SK-N-SH treated with all-trans-retinoic acid at 6 μM for 48 hours (cell line): ENCODE data around the gene UNC5CL.

Experiments used
- ATAC-seq: fragments of 200-7000 bp; cut with Tn5 transposase; 3 replicates; pipeline ENCODE4 v1.9.1; 2020; ENCODE audit warnings: mild to moderate bottlenecking, moderate library complexity
- ARNTL ChIP-seq: fragments of 450-650 bp; formaldehyde crosslinking; IDR thresholded peaks from 2 replicates; pipeline ENCODE4 v1.5.0; 2020; ENCODE audit warnings: low read depth, mild to moderate bottlenecking, moderate library complexity, borderline replicate concordance
- BACH2 ChIP-seq: fragments of 250-450 bp; sonication (Bioruptor Pico); IDR thresholded peaks from 2 replicates; pipeline ENCODE4 v1.9.0; 2021; ENCODE audit warnings: mild to moderate bottlenecking, borderline replicate concordance
- CSDC2 ChIP-seq: fragments of 250-450 bp; sonication (Bioruptor Pico); IDR thresholded peaks from 2 replicates; pipeline ENCODE4 v1.5.0; 2020; ENCODE audit warnings: mild to moderate bottlenecking, moderate library complexity
- ESRRG ChIP-seq: fragments of 250-450 bp; sonication (Bioruptor Pico); IDR thresholded peaks from 2 replicates; pipeline ENCODE4 v1.6.1; 2021; ENCODE audit warnings: mild to moderate bottlenecking
- GLIS3 ChIP-seq: fragments of 250-450 bp; sonication (Bioruptor Pico); IDR thresholded peaks from 2 replicates; pipeline ENCODE4 v1.5.0; 2020; ENCODE audit warnings: mild to moderate bottlenecking, moderate library complexity
- ISL1 ChIP-seq: fragments of 250-450 bp; sonication (Bioruptor Pico); IDR thresholded peaks from 2 replicates; pipeline ENCODE4 v2.1.2; 2022; ENCODE audit warnings: mild to moderate bottlenecking, moderate library complexity
- OSR1 ChIP-seq: fragments of 250-450 bp; sonication (Bioruptor Pico); IDR thresholded peaks from 2 replicates; pipeline ENCODE4 v1.8.0; 2022; ENCODE audit warnings: moderate library complexity, mild to moderate bottlenecking, inconsistent platforms
- PPARA ChIP-seq: fragments of 250-450 bp; sonication (Bioruptor Pico); IDR thresholded peaks from 2 replicates; pipeline ENCODE4 v1.5.0; 2020; ENCODE audit warnings: mild to moderate bottlenecking, borderline replicate concordance
- RARB ChIP-seq: fragments of 250-450 bp; sonication (Bioruptor Pico); IDR thresholded peaks from 2 replicates; pipeline ENCODE4 v1.8.0; 2021; ENCODE audit warnings: mild to moderate bottlenecking, moderate library complexity
- SNAI2 ChIP-seq: fragments of 250-450 bp; sonication (Bioruptor Pico); IDR thresholded peaks from 2 replicates; pipeline ENCODE4 v1.5.0; 2020; ENCODE audit warnings: mild to moderate bottlenecking, moderate library complexity
- TCF4 ChIP-seq: fragments of 250-450 bp; sonication (Bioruptor Pico); IDR thresholded peaks from 2 replicates; pipeline ENCODE4 v1.8.0; 2021; ENCODE audit warnings: mild to moderate bottlenecking, moderate library complexity, borderline replicate concordance
- TOX ChIP-seq: fragments of 250-450 bp; sonication (Bioruptor Pico); IDR thresholded peaks from 2 replicates; pipeline ENCODE4 v1.8.0; 2021; ENCODE audit warnings: mild to moderate bottlenecking, moderate library complexity, borderline replicate concordance
- ZC3H10 ChIP-seq: fragments of 250-450 bp; sonication (Bioruptor Pico); IDR thresholded peaks from 2 replicates; pipeline ENCODE4 v1.5.1; 2021; ENCODE audit warnings: mild to moderate bottlenecking, moderate library complexity
- ZFP3 ChIP-seq: fragments of 250-450 bp; sonication (Bioruptor Pico); IDR thresholded peaks from 2 replicates; pipeline ENCODE4 v1.5.0; 2020; ENCODE audit warnings: mild to moderate bottlenecking, moderate library complexity
- ZNF565 ChIP-seq: fragments of 450-650 bp; formaldehyde crosslinking; conservative IDR thresholded peaks from 2 replicates; pipeline ENCODE4 v1.5.0; 2020; ENCODE audit warnings: low read depth, mild to moderate bottlenecking, moderate library complexity
- ZNF8 ChIP-seq: fragments of 450-650 bp; formaldehyde crosslinking; IDR thresholded peaks from 2 replicates; pipeline ENCODE4 v1.5.0; 2020; ENCODE audit warnings: mild to moderate bottlenecking, moderate library complexity
- TF ChIP-seq, protein P1 (sequence below): fragments of 250-450 bp; sonication (Bioruptor Pico); IDR thresholded peaks from 2 replicates; pipeline ENCODE4 v1.5.1; 2021; ENCODE audit warnings: mild to moderate bottlenecking, moderate library complexity
- TF ChIP-seq, protein P2 (sequence below): fragments of 250-450 bp; sonication (Bioruptor Pico); IDR thresholded peaks from 2 replicates; pipeline ENCODE4 v1.5.1; 2020; ENCODE audit warnings: low read depth, mild to moderate bottlenecking, moderate library complexity
- TF ChIP-seq, protein P3 (sequence below): fragments of 250-450 bp; sonication (Bioruptor Pico); IDR thresholded peaks from 2 replicates; pipeline ENCODE4 v1.5.0; 2020; ENCODE audit warnings: mild to moderate bottlenecking, moderate library complexity
- TF ChIP-seq, protein P4 (sequence below): fragments of 250-450 bp; sonication (Bioruptor Pico); IDR thresholded peaks from 2 replicates; pipeline ENCODE4 v1.8.0; 2020; ENCODE audit warnings: mild to moderate bottlenecking, moderate library complexity, borderline replicate concordance
- TF ChIP-seq, protein P5 (sequence below): fragments of 250-450 bp; sonication (Bioruptor Pico); IDR thresholded peaks from 2 replicates; pipeline ENCODE4 v1.8.0; 2021; ENCODE audit warnings: low read depth, mild to moderate bottlenecking, moderate library complexity, borderline replicate concordance

The UNC5CL gene

DNA sequence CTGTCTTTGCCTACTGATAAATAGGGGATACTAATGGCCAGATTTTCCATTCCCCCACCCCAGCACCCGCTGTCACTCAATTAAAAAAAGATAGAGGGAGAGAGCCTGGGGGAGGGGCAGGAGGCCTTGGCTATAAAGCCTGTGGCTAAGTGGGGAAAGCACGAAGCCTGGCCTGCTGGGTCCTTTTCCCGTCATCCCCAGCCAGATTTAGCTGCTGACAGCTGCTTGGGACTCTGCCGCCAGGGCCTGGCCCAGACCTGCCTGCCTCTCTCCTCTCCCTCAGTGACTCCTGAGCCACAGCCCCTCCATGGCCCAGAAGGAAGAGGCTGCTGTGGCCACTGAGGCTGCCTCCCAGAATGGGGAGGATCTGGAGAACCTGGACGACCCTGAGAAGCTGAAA lies 14.0 kb upstream of the UNC5CL start, which contains the start of gene APOBEC2 (continued):
- TF ChIP-seq, protein P1, sequence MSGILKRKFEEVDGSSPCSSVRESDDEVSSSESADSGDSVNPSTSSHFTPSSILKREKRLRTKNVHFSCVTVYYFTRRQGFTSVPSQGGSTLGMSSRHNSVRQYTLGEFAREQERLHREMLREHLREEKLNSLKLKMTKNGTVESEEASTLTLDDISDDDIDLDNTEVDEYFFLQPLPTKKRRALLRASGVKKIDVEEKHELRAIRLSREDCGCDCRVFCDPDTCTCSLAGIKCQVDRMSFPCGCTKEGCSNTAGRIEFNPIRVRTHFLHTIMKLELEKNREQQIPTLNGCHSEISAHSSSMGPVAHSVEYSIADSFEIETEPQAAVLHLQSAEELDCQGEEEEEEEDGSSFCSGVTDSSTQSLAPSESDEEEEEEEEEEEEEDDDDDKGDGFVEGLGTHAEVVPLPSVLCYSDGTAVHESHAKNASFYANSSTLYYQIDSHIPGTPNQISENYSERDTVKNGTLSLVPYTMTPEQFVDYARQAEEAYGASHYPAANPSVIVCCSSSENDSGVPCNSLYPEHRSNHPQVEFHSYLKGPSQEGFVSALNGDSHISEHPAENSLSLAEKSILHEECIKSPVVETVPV = no peak
- no peak for TF ChIP-seq ZNF565 (CRISPR knock-in tag)
- TF ChIP-seq GLIS3 (CRISPR knock-in tag) = no peak
- no peak for TF ChIP-seq SNAI2 (CRISPR knock-in tag)

DNA sequence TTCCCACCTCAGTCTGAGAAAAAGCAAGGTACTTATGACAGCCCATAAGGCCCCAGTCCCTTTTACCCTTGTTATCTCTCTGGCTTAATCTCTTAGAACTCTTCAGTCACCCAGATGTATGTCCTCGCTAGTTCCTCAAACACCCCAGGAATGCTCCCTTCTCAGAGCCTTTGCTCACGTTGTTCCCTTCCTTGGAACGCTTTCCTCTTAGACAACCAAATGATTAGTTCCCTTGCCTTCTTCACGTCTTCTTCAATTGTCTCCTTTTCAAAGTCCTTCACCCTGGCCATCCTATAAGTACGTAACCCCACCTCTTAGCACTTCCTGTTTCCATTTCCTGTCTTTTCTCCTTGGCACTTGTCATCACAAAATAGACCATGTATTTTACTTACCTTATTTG lies 12.9 kb upstream of the UNC5CL start:
- ATAC-seq = no peak
- TF ChIP-seq, protein P1 = no peak
- TF ChIP-seq GLIS3 (CRISPR knock-in tag) = no peak
- no peak for TF ChIP-seq ESRRG
- no peak for TF ChIP-seq BACH2
- no peak for TF ChIP-seq ZNF8 (CRISPR knock-in tag)
- TF ChIP-seq CSDC2 (CRISPR knock-in tag) = no peak
- TF ChIP-seq OSR1 (CRISPR knock-in tag) = no peak
- no peak for TF ChIP-seq ZFP3 (CRISPR knock-in tag)
- TF ChIP-seq, protein P2, sequence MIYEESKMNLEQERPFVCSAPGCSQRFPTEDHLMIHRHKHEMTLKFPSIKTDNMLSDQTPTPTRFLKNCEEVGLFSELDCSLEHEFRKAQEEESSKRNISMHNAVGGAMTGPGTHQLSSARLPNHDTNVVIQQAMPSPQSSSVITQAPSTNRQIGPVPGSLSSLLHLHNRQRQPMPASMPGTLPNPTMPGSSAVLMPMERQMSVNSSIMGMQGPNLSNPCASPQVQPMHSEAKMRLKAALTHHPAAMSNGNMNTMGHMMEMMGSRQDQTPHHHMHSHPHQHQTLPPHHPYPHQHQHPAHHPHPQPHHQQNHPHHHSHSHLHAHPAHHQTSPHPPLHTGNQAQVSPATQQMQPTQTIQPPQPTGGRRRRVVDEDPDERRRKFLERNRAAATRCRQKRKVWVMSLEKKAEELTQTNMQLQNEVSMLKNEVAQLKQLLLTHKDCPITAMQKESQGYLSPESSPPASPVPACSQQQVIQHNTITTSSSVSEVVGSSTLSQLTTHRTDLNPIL = no peak
- TF ChIP-seq ZC3H10 = no peak
- no peak for TF ChIP-seq RARB
- TF ChIP-seq TOX (CRISPR knock-in tag) = no peak
- TF ChIP-seq ISL1 (CRISPR knock-in tag) = no peak

DNA sequence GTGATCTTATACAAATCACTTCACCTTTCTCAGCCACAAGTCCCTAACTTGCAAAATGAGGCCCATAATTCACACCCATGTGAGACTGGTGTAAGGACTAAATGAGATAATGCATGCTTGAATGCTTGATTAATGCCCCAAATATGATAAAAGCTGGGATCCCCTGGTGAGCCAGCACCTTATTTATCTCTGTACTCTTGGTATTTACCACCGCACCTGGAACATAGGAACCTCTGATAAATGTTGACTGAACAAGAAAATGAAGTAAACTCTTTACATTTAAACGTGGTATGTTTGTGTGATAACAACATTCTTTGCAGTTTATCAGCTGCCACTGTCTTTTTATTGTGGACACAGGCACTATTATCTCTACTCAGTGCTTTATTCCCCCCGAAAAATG lies 11.5 kb upstream of the UNC5CL start:
- no peak for ATAC-seq
- no peak for TF ChIP-seq ZC3H10
- no peak for TF ChIP-seq PPARA (CRISPR knock-in tag)
- TF ChIP-seq OSR1 (CRISPR knock-in tag) = no peak
- no peak for TF ChIP-seq ZNF565 (CRISPR knock-in tag)
- TF ChIP-seq, protein P3, sequence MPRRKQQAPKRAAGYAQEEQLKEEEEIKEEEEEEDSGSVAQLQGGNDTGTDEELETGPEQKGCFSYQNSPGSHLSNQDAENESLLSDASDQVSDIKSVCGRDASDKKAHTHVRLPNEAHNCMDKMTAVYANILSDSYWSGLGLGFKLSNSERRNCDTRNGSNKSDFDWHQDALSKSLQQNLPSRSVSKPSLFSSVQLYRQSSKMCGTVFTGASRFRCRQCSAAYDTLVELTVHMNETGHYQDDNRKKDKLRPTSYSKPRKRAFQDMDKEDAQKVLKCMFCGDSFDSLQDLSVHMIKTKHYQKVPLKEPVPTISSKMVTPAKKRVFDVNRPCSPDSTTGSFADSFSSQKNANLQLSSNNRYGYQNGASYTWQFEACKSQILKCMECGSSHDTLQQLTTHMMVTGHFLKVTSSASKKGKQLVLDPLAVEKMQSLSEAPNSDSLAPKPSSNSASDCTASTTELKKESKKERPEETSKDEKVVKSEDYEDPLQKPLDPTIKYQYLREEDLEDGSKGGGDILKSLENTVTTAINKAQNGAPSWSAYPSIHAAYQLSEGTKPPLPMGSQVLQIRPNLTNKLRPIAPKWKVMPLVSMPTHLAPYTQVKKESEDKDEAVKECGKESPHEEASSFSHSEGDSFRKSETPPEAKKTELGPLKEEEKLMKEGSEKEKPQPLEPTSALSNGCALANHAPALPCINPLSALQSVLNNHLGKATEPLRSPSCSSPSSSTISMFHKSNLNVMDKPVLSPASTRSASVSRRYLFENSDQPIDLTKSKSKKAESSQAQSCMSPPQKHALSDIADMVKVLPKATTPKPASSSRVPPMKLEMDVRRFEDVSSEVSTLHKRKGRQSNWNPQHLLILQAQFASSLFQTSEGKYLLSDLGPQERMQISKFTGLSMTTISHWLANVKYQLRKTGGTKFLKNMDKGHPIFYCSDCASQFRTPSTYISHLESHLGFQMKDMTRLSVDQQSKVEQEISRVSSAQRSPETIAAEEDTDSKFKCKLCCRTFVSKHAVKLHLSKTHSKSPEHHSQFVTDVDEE (CRISPR knock-in tag) = no peak
- no peak for TF ChIP-seq TCF4 (CRISPR knock-in tag)
- no peak for TF ChIP-seq TOX (CRISPR knock-in tag)
- no peak for TF ChIP-seq SNAI2 (CRISPR knock-in tag)
- TF ChIP-seq, protein P4, sequence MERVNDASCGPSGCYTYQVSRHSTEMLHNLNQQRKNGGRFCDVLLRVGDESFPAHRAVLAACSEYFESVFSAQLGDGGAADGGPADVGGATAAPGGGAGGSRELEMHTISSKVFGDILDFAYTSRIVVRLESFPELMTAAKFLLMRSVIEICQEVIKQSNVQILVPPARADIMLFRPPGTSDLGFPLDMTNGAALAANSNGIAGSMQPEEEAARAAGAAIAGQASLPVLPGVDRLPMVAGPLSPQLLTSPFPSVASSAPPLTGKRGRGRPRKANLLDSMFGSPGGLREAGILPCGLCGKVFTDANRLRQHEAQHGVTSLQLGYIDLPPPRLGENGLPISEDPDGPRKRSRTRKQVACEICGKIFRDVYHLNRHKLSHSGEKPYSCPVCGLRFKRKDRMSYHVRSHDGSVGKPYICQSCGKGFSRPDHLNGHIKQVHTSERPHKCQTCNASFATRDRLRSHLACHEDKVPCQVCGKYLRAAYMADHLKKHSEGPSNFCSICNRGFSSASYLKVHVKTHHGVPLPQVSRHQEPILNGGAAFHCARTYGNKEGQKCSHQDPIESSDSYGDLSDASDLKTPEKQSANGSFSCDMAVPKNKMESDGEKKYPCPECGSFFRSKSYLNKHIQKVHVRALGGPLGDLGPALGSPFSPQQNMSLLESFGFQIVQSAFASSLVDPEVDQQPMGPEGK (CRISPR knock-in tag) = no peak
- TF ChIP-seq CSDC2 (CRISPR knock-in tag) = no peak

DNA sequence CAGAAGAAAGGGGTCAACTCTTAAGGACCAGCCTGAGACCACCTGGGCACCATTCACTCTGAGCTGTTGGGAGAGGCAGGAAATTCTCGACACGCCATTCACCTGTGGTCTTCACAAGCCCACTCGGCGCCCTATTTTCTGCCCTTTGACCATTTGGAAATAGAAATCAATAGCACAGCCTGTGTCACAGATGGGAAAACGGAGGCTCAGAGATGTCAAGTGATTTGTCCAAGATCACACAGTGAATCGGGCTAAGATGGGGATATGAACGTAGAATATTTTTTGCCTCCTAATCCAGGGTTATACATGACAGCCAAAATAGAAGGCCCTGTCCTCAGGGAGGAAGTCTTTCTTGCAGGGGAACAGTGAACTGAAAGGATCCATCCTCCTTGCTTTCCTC lies 10.9 kb upstream of the UNC5CL start:
- no peak for ATAC-seq
- TF ChIP-seq SNAI2 (CRISPR knock-in tag) (no peak), TCF4 (CRISPR knock-in tag) (no peak), ZC3H10 (no peak), ZFP3 (CRISPR knock-in tag) (no peak), ZNF565 (CRISPR knock-in tag) (no peak), CSDC2 (CRISPR knock-in tag) (no peak), GLIS3 (CRISPR knock-in tag) (no peak), ZNF8 (CRISPR knock-in tag) (no peak), RARB (no peak), ARNTL (no peak)
- TF ChIP-seq, protein P2 = no peak
- TF ChIP-seq, protein P1 = no peak
- TF ChIP-seq, protein P5, sequence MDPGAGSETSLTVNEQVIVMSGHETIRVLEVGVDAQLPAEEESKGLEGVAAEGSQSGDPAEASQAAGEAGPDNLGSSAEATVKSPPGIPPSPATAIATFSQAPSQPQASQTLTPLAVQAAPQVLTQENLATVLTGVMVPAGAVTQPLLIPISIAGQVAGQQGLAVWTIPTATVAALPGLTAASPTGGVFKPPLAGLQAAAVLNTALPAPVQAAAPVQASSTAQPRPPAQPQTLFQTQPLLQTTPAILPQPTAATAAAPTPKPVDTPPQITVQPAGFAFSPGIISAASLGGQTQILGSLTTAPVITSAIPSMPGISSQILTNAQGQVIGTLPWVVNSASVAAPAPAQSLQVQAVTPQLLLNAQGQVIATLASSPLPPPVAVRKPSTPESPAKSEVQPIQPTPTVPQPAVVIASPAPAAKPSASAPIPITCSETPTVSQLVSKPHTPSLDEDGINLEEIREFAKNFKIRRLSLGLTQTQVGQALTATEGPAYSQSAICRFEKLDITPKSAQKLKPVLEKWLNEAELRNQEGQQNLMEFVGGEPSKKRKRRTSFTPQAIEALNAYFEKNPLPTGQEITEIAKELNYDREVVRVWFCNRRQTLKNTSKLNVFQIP (CRISPR knock-in tag) = no peak
